ENCODE results near the gene RASD2. TPM values are rescaled to one million over a fixed set of nuclear protein-coding genes. Genes with fewer than 3 reads are reported as not detected.

The RASD2 gene
- total RNA-seq, 2 donors from 2014 or later = 4.2 to 10.2 TPM

DNA sequence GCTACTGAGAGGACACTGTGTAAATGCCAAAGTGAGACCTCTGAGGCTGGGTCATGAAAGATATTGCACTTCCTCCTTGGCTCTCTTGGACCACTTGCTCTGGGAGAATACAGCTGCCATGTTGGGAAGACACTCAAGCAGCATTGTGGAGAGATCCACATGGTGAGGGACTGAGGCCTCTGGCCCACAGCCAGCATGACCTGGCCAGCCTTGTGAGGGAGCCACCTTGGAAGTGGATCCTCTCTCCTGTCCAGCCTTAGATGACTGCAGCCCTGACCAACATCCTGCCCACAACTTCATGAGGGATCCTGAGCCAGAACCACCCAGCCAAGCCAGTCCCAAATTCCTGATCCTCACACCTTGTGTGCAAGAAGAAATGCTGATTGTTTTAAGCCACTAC, 46.1 kb downstream of the RASD2 start:
- H3K36me3 ChIP-seq = no peaks in the 10 kb centered on the region
- no peak overlapping the region for H3K27ac ChIP-seq
- no peak overlapping the region for H3K9ac ChIP-seq (ENCODE audit: low read depth in 2 of 2, low read length in 2 of 2)
- no peaks in the 10 kb centered on the region for H3K27me3 ChIP-seq
- intact Hi-C loops (cut with DNase I) = no loop called here
- DNase-seq = no peak
- TF ChIP-seq, protein P1, sequence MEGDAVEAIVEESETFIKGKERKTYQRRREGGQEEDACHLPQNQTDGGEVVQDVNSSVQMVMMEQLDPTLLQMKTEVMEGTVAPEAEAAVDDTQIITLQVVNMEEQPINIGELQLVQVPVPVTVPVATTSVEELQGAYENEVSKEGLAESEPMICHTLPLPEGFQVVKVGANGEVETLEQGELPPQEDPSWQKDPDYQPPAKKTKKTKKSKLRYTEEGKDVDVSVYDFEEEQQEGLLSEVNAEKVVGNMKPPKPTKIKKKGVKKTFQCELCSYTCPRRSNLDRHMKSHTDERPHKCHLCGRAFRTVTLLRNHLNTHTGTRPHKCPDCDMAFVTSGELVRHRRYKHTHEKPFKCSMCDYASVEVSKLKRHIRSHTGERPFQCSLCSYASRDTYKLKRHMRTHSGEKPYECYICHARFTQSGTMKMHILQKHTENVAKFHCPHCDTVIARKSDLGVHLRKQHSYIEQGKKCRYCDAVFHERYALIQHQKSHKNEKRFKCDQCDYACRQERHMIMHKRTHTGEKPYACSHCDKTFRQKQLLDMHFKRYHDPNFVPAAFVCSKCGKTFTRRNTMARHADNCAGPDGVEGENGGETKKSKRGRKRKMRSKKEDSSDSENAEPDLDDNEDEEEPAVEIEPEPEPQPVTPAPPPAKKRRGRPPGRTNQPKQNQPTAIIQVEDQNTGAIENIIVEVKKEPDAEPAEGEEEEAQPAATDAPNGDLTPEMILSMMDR (IDR thresholded peaks at IDR 0.05) = no peak
- no peak overlapping the region for H3K4me3 ChIP-seq
- no peaks in the 10 kb centered on the region for H3K4me1 ChIP-seq
- no peaks in the 10 kb centered on the region for H3K9me3 ChIP-seq

DNA sequence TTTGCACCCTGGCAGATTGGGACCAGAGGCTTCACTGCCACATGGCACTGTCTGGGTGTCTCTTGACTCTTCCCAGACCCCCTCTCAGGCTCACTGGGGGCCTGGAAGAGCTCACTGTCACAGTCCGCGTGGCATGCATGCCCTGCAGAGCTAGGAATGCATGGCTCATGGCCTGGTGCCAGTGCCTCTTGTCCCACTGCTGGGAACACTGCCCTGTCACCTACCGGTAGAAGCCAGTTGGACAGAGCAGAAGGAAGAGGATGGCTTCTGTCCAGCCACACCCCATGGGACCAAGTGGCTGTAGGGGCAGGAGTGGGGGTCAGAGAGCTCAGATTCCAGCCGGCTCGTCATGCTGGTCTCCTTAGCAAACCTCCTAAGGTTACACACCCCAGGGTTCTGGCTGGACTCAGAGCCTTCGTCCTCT, 46.8 kb downstream of the RASD2 start:
- TF ChIP-seq, protein P1 (IDR thresholded peaks at IDR 0.05) = no peak
- DNase-seq = no peak
- H3K27ac ChIP-seq = no peak overlapping the region
- H3K9me3 ChIP-seq = no peaks in the 10 kb centered on the region
- H3K4me1 ChIP-seq = no peaks in the 10 kb centered on the region
- H3K27me3 ChIP-seq = no peaks in the 10 kb centered on the region
- no peak overlapping the region for H3K4me3 ChIP-seq
- H3K9ac ChIP-seq (ENCODE audit: low read depth in 2 of 2, low read length in 2 of 2) = no peak overlapping the region
- intact Hi-C loops (cut with DNase I) = no loop called here
- no peaks in the 10 kb centered on the region for H3K36me3 ChIP-seq

DNA sequence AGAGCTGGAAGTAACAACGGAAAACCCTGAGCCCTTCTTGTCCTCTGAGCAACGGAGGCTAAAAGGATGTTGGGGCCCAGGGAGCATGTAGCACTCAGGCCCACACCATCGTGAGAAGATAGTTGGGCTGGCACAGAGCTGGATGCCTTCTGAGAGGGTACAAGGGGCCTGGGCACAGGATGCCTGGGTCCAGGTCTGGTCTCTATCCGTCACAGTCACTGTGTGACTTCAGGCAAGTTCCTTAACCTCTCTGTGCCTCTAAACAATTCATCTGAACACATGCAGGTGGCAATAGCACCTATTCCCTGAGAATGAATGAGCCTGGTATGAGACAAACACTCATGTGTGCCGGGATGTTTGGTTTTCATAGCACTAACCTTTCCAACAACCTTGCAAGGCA, 47.3 kb downstream of the RASD2 start:
- no peaks in the 10 kb centered on the region for H3K27me3 ChIP-seq
- no peak for DNase-seq
- intact Hi-C loops (cut with DNase I) = no loop called here
- H3K9me3 ChIP-seq = no peaks in the 10 kb centered on the region
- no peaks in the 10 kb centered on the region for H3K36me3 ChIP-seq
- H3K4me3 ChIP-seq = no peak overlapping the region
- no peak overlapping the region for H3K27ac ChIP-seq
- no peaks in the 10 kb centered on the region for H3K4me1 ChIP-seq
- TF ChIP-seq, protein P1 (IDR thresholded peaks at IDR 0.05) = no peak
- no peak overlapping the region for H3K9ac ChIP-seq (ENCODE audit: low read depth in 2 of 2, low read length in 2 of 2)

DNA sequence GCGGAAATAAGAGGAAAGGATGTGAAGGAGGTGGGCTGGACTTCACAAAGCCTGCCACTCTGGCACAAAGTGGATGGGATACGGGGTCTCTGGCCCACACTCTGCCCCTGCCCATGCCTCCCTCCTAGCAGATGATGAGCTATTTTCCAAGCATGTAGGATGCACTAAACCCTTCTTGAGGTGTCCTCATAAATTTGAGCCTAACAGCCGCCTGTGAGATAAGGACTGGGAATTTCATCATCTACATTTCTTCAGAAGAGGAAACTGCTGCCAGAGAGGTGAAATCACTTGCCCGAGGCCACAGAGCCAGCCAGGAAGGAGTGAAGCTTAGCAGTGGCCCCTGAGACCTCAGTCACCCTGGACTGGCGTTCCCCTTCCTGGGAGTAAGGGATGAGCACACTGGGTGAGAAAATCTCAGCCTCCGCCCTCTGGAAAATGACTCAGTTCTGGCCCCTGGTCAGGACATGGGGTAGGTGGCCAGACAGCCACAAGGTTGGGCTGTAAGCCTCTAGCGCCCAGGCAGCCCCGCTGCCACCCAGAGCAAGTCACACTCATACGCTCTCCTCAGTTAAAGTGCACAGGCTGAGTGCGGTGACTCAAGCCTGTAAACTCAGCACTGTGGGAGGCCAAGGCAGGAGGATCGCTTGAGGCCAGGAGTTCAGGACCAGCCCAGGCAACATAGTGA, 48.6 kb downstream of the RASD2 start:
- H3K27me3 ChIP-seq = no peaks in the 10 kb centered on the region
- no peaks in the 10 kb centered on the region for H3K9me3 ChIP-seq
- no peak overlapping the region for H3K9ac ChIP-seq (ENCODE audit: low read depth in 2 of 2, low read length in 2 of 2)
- no peaks in the 10 kb centered on the region for H3K36me3 ChIP-seq
- no peaks in the 10 kb centered on the region for H3K4me1 ChIP-seq
- H3K4me3 ChIP-seq = no peak overlapping the region
- no peak for DNase-seq
- intact Hi-C loops (cut with DNase I) = no loop called here
- no peak overlapping the region for H3K27ac ChIP-seq
- TF ChIP-seq, protein P1 (IDR thresholded peaks at IDR 0.05) = no peak

DNA sequence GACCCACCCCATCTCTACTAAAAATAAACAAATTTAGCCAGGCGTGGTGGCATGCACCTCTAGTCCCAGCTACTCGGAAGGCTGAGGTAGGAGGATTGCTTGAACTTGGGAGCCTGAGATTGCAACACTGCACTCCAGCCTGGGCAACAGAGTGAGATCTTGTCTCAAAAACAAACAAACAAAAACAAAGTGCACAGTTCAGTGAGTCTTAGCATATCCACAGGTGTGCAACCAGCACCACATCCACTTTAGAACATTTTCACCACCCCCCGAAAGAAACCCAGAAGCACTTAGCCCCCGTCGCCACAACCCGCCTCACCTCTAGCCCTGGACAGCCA, 49.1 kb downstream of the RASD2 start:
- H3K27me3 ChIP-seq = no peaks in the 10 kb centered on the region
- TF ChIP-seq, protein P1 (IDR thresholded peaks at IDR 0.05) = no peak
- H3K27ac ChIP-seq = no peak overlapping the region
- no peaks in the 10 kb centered on the region for H3K4me1 ChIP-seq
- no peak overlapping the region for H3K9ac ChIP-seq (ENCODE audit: low read depth in 2 of 2, low read length in 2 of 2)
- no peaks in the 10 kb centered on the region for H3K36me3 ChIP-seq
- intact Hi-C loops (cut with DNase I) = no loop called here
- DNase-seq = no peak
- no peak overlapping the region for H3K4me3 ChIP-seq
- no peaks in the 10 kb centered on the region for H3K9me3 ChIP-seq
